IPS-18c (cell line): Measurements from ENCODE around the gene EVI5.

ENCODE experiments used
- H3K4me3 ChIP-seq: 2 replicates; pipeline ENCODE4 v1.7.0; 2013; ENCODE audit warnings: low read depth, mild to moderate bottlenecking, low read length, moderate library complexity; ENCODE audit not compliant: insufficient read depth
- H3K9me3 ChIP-seq: one replicate; pipeline ENCODE4 v1.6.1; 2013; ENCODE audit warnings: mild to moderate bottlenecking, low read length, moderate library complexity; ENCODE audit not compliant: control insufficient read depth, insufficient read depth

EVI5 gene

DNA sequence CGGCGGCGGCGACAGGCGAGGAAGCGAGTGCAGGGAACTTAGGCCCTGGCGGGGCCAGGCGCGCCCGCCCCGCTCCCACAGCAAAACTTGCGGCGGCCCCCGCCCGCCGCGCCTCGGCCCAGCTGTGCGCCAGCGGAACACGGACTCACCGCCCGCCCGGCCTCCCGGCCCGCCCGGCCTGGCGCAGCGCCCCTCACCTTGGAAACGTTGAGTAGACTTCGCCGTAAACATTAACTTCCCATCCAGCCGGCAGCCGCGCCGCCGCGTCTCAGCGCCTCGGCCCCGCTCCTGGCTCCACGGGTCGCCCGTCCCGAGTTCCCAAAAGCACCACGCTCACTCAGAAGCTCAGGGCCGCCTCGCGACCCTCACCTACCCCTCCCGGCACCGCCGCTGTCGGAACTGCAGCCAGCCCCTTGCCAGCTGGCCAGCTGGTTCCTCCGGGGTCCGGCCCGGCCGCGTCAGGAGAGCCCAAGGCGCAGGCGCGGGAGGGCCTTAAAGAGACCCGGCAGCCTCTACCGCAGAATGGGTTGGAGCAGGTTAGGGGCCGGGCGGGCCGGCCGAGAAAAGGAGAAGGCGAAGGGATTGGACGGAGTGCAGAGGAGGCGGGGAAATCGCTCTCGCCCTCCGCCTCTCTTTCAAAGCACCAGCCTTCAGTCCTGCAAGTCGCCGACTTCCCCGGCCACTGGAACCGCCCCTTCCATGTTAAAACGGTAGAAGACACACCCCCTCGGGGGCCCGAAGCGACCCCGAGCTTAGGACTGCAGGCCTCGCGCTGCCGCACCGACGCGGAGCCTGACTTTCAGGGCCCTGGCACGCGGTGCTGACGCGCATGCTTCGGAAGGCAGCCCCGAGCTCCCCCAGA, at the start of gene EVI5:
Gene EVI5 (minus strand): TSS at position 470 of the 862 bp plus-strand sequence. CDS start 48,562 bp downstream, outside the sequence.
- Histone ChIP-seq H3K4me3 (peak within 1 kb of the TSS; percentile 65), H3K9me3 (no peaks in the 10 kb centered on the region)

DNA sequence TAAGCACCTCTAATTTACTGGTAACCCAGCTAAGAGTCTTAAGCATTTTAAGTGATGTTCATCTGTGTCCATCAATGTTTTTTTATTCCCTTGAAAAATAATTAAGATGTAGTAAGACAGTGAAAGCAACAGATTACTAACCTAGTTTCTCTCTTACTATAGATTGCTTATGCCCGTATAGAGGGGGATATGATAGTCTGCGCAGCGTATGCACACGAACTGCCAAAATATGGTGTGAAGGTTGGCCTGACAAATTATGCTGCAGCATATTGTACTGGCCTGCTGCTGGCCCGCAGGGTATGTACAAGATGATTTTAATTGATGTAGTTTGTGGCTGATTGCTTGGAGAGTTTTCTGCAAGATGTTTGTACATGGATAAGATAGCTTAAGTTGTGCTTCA, 49.7 kb upstream of the EVI5 start:
- Histone ChIP-seq H3K9me3 (no peaks in the 10 kb centered on the region), H3K4me3 (no peak overlapping the region; the same call in 1 of the 2 replicates)

DNA sequence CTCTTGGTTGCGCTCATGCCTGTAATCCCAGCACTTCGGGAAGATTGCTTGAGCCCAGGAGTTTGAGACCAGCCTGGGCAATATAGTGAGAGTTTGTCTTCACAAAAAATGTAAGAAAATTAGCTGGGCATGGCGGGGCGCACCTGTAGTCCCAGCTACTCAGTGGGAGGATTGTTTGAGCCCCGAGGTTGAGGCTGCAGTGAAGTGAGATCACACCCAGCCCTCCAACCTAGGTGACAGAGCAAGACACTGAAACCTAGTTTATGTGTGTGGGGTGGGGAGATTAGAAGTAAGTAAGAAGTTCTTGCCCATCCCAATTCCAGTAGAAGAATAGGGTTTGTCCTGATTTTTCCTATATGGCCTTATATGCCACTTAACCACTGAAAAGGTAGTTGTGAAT, 48.9 kb upstream of the EVI5 start:
- Histone ChIP-seq H3K9me3 (no peaks in the 10 kb centered on the region), H3K4me3 (peak overlapping the region; percentile 11; the same call in 1 of the 2 replicates)

DNA sequence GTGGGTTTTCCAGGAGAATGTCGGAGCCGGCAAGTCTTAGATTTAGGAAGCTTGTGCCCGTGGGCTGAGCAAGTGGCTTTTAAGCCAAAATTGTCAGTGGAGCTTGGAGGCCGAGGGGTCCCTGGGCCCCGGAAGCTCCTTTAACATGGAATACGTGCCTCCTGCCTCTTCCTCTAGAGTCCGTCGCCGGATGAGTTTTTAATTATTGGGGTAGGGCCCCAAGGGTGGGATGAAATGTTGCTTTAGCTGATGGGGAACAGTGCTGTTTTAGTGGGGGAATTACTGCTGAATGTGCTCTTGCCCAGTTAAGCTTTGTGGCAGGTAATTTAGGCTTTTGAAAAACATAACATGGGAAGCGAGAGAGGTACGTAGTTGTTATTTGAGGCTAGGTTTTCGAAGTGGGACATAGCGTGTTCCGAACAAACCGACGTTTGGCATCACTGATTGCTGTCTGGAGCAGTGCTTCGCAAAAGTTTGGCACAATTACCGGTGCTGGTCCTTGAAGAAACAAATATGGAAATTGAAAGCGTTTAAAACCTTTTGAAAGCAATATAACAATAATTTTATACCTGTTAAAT, 47.7 kb upstream of the EVI5 start:
- Histone ChIP-seq H3K4me3 (peak overlapping the region; percentile 99), H3K9me3 (no peaks in the 10 kb centered on the region)

DNA sequence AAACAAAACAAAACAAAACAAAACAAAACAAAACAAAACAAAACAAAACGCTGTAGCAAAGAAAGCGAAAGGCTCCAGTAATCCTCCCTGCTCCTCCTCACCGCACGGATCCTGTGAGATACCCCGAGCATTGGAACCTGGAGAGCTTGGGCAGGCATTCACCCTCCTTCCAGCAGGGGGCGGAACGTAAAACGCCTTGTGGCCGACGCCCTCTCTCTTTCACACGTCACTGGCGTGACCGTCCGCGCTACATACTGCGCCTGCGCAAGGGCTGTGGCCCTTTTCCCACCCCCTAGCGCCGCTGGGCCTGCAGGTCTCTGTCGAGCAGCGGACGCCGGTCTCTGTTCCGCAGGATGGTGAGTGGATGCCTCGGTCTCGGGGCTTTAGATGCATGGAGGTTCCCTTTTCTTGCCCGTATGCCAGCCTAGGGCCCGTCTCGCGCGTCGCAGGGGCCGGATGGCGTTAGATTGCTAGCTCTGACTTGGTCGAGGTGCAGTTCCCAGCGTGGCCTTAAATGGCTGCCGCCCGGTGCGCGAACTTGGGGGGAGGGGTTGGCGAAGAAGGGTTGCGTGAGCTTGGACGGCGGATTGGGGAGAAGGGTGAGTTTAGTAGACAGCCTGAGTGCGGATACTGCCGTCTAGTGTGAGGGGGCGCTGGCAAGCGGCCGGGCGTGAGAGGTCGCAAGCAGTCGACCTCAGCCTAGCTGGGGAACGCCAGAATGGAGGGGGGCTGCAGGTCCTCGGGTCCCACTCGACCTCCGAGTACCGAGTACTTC, 47.0 kb upstream of the EVI5 start, which contains the start of gene RPL5:
Gene RPL5 (plus strand): TSS at position 279 of the 775 bp plus-strand sequence. CDS start 75 bp downstream, at position 354.
- peak within 1 kb of the TSS; percentile 99 for H3K4me3 ChIP-seq
- H3K9me3 ChIP-seq, result no peaks in the 10 kb centered on the region

DNA sequence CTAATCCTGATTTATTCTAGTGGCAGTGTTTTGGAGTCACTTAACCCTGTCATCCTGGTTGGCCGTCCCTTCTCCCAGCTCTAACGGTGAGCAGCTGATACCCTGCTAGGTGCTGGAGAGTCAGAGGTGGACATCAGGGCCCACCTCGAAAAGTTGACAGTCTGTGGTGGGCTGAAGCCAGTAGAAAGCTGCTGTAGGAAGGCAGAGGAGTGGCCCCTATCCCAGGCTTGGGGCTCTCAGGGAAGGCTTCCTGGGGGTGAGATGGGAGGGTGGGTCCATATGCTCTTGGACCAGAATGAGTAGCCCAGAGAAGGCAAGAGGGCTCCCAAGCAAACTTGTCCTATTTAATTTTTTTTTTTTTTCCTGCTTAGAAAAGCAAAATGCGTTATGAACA, 46.5 kb upstream of the EVI5 start:
- Histone ChIP-seq H3K4me3 (no peak overlapping the region; the same call in 1 of the 2 replicates), H3K9me3 (no peaks in the 10 kb centered on the region)

DNA sequence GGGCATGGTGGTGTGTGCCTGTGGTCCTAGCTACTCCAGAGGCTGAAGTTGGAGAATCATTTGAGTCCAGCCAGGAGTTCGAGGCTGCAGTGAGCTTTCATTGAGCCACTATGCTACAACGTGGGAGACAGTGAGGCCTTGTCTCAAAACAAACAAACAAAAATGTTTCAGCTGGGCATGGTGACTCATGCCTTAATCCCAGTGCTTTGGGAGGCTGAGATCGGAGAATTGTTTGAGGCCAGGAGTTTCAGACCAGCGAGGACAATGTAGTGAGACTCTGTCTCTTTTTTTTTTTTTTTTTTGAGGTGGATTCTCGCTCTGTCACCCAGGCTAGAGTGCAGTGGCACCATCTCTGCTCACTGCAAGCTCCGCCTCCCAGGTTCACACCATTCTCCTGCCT, 41.9 kb upstream of the EVI5 start:
- no peaks in the 10 kb centered on the region for H3K9me3 ChIP-seq

DNA sequence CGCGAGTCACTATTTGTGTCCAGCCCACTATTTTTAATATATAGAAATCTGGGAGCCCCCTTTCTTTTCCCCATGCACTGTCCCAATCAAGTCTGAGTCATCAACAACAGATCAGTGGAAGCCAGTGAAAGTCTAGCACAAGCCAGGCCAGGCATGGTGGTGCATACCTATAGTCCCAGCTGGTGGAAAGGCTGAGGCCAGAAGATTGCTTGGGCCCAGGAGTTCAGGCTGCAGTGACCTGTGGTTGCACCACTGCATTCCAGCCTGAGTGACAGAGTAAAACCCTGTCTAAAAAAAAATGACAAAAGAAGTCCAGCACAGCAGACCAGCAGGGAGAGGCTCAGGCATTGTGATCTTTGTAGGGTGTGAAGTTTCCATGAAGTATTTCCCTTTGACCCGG, 38.0 kb upstream of the EVI5 start:
- H3K9me3 ChIP-seq, result no peaks in the 10 kb centered on the region
- H3K4me3 ChIP-seq, result no peak overlapping the region

More for the DNA sequence above, 41.9 kb upstream of the EVI5 start:
- H3K4me3 ChIP-seq, result no peak overlapping the region

DNA sequence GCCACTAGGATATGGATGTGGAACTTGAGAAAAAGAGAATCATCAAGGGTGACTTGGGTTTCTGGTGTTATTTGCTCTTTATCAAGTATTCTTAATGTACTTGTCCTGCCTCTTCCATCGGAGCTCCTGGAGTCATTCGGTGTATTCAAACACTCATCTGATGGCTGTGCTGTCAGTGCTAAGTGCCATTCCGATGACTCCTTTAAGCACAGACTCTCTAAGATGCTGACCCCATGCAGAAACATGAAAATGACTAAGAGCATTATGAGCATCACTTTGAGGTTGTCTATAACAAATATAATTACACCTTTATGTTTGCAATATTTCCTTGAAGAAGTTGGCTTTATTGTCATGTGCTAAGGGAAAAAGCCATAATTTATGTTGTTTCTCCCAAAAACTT, 35.6 kb upstream of the EVI5 start:
- Histone ChIP-seq H3K4me3 (no peak overlapping the region), H3K9me3 (no peaks in the 10 kb centered on the region)

DNA sequence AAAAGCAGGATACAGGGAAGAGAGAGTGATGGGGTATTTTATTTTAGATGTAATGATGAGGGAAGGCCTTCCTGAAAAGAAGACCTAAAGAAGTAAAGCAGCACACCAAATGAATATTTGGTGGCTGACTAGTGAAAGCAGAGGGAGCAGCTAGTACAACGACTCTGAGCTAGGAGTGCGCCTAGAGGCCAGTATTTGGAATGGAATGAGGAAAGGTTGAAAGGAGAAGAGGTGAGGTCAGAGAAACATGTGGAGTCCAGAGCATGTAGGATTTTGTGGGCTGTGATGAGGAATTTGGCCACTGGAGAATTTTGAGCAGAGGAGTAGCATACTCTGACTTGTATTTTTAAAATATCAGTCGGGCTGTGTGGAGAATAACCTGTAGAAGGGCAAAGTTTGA, 35.1 kb upstream of the EVI5 start:
- Histone ChIP-seq H3K9me3 (no peaks in the 10 kb centered on the region), H3K4me3 (no peak overlapping the region)

DNA sequence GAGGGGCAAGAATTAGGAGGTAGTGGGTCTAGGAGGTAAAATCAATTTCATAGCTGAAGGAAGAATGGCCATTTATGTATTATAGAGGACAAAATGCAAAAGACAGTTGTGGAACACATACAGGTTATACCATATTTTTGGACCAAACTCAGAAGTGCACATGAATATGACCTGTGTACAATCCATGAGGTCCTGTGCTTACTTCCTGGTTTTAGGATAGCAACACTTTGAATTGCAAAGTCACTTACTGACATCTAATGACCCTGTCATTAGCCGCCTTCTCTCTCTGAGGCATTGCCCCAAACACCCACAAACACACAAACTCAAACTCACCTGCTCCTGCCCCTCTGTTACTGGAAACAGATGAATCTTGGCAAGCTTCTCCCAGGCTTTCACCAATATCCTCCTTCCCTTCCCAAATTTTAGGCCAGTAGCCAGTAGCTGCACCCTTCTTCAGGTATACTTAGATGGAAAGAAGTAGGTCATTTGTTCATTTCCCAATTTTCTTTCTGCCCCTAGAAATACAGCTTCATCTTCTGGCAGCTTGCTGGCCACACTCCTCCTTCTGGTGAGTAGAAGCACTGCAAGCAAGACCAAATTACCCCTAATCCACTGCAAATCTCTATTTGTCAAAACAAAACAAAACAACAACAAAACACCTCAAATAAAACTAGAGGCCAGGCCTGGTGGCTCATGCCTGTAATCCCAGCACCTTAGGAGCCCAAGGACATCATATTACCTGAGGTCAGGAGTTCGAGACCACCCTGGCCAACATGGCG, 33.3 kb upstream of the EVI5 start:
- H3K9me3 ChIP-seq, result no peaks in the 10 kb centered on the region
- no peak overlapping the region for H3K4me3 ChIP-seq

DNA sequence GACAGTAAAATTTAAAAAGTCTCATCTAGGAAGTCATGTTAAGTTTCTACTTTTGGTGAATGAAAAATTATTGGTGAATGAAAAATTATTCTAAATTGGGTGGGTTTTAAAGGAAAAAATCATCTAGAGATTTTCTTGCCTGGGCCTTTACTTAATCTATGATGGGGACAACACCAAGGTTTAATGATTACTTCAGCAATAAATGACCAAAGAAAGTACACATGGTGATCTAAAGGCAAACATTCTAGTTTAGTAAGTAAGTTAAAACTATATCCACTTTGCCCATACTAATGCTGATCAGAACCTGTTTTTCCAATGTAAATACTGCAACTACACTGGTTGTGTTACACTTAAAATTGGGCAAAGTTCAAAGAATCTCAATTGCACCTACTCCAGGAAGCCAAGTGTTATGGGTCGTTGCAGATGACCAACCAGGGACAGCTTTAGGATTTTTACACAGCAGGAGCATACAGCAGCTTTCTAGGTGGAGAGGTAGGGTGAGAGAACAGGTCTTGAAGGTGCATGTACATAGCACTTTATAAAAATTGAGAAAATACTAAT, 32.3 kb upstream of the EVI5 start:
- Histone ChIP-seq H3K9me3 (no peaks in the 10 kb centered on the region), H3K4me3 (no peak overlapping the region)

DNA sequence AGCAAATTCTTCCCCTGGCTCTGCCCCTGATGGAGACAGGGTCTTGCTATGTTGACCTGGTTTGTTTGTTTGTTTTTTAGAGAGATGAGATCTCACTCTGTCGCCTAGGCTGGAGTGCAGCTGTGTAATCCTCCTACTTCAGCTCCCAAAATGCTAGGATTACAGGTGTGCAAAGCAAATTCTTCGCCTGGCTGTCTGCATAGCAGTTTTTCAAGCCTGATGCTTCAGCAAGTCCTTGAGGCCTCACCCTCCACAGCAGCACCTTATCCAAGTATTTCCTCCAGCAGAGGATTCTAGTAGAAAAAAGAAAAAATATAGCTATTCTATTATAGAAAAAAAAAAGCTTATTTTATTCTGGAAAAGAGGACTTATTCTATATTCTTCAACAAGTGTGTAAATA, 31.8 kb upstream of the EVI5 start:
- no peak overlapping the region for H3K4me3 ChIP-seq

DNA sequence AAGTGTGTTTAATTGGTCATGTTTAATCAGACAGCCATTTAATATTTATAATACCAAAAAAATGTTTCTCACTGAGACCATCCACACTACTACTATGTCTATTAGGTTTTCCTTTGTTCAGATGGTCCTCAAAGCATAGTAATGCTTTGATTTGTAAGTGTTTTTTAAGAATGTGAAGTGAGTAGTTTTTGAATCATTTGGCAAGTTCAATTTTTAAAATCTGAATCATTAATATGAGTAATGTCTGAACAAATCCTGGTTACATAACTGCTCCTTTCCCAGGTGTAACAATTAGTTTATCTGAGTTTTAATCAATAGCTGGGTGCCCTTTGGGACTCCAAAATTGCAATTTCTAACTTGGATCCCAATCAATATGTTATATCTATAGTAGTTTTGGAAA, 23.5 kb upstream of the EVI5 start:
- Histone ChIP-seq H3K9me3 (no peaks in the 10 kb centered on the region), H3K4me3 (no peak overlapping the region)

More for the DNA sequence above, 31.8 kb upstream of the EVI5 start:
- H3K9me3 ChIP-seq, result no peaks in the 10 kb centered on the region

DNA sequence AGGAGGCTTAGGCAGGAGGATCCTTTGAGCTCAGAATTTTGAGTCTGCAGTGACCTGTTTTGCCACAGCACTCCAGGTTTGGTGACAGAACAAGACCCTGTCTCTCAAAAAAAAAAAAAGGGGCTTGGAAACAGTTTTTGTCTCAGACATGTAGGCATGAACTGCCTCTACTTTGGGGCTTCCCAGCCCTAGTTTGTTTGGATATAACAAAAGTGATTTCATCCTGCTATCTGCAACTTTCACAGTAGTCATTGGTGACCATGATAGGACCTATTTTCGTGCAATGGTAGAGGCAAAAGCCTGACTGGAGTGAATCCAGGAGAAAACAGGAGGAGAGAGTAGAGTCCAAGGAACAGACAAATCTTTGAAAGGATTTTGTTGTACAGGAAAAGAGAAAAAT, 20.3 kb upstream of the EVI5 start:
- no peaks in the 10 kb centered on the region for H3K9me3 ChIP-seq
- no peak overlapping the region for H3K4me3 ChIP-seq

DNA sequence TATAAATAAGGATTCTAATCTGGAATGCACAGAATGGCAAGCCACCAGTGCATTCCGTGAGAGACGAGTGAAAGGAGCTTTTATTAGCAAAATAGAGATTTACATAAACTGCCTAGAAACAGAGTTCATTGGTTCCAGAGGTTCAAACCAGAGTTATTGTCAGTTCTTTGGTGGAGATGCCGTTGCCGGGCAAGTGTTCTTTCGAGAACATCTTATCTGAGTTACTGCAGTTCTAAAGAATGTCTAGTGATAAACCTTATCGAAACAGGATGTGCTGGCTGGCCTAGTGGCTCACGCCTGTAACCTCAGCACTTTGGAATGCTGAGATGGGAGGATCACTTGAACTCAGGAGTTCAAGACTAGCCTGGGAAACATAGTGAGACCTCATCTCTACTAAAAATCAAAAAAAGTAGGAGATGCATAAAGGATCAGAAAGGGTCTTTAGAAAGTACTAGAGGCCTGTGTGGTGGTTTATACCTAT, 19.9 kb upstream of the EVI5 start:
- H3K4me3 ChIP-seq, result no peak overlapping the region

More for the DNA sequence above, 19.9 kb upstream of the EVI5 start:
- H3K9me3 ChIP-seq, result no peaks in the 10 kb centered on the region
